HG03521 (cell line): ENCODE results near the gene DCST2.

Experiments
- ATAC-seq: cut with Tn5 transposase; IDR thresholded peaks from one replicate; pipeline ENCODE4 v1.9.1; 2021; ENCODE audit warnings: mild to moderate bottlenecking, moderate library complexity; ENCODE audit not compliant: unreplicated experiment

DCST2 gene

DNA sequence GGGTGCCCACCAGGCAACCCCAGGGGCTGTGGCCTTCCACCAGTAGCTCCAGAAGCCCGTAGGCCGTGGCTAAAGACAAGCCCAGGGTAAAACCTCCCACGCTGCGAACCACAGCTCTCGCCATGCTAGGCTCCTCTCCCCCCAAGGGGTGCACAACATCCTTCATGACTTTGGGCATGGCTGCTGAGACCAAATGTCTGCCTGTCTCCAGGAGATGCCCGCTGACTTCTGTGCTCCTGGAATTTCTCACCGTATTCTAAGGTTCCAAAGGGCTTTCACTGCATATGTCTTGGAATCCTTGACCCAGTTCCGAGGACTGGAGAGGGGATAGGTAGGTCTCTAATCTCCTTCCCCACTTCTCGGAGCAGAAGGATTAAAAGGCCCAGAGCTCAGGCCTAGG lies at the start of gene DCST2, which contains the start of gene DCST1:
TSS of gene DCST2 (minus strand) at position 258 of the 400 bp plus-strand sequence. CDS start at position 178, 80 bp downstream.
TSS of gene DCST1 (plus strand) at position 301 of the 400 bp plus-strand sequence. CDS start 213 bp downstream, outside the sequence.
- ATAC-seq: no peak

DNA sequence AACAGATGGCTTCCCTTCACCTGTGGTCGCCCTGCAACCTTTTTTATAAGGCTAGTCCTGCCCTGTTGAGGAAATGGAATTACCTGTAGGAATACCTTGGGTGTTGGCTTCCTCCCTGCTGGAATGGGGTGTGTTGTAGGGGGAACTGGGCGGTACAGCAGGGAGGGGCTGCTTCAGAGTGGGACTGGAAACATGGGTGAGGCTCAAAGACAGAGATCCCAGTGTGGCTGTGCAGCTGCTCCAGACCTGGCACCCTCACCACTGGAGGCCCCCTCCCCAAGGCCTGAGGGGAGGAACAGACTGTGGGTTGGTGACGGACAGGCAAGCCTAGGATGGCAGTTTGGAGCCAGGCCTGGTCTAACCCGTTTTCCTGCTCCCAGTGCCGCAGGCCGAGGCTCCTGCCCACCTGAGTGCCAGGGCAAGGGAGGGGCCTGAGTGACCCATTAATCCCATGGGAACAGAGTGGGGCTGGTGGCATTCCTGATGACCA lies 49.5 kb upstream of the DCST2 start:
- ATAC-seq: no peak

DNA sequence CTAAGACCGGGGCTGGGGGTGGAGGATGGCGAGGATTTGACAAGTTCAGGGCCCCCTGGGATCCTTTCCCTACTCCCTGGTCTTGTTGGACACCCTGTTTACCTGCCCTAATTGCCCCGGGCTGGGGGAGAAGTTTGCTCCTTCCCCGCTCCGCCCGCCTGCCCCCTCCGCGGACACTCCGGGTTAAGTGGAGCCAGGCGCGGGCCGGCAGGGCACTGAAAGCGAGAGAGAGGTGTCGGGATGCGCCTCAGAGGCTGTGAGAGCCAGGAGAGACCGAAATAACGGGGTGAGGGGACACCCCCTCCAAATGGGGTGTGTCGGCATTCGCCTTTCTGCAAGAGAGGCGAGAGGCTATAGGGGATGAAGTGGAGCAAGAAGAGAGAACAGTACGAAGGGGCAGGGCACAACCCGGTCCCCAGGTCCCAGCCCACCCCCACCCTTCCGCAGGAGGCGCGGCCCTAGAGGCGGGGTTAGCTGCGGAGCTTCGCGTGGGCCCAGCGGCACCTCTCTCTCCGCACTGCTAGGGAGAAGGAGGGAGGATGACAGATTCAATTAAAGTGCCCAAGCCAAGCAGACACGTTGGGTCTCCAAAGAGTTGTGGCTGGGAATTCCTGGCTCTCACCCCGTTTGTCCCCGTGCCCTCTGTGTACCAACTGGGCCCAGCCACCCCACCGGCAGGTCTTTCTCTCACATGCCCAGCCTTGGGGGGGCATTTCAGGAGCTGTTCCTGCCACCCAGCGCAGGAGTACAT lies 48.9 kb upstream of the DCST2 start:
- ATAC-seq: no peak

DNA sequence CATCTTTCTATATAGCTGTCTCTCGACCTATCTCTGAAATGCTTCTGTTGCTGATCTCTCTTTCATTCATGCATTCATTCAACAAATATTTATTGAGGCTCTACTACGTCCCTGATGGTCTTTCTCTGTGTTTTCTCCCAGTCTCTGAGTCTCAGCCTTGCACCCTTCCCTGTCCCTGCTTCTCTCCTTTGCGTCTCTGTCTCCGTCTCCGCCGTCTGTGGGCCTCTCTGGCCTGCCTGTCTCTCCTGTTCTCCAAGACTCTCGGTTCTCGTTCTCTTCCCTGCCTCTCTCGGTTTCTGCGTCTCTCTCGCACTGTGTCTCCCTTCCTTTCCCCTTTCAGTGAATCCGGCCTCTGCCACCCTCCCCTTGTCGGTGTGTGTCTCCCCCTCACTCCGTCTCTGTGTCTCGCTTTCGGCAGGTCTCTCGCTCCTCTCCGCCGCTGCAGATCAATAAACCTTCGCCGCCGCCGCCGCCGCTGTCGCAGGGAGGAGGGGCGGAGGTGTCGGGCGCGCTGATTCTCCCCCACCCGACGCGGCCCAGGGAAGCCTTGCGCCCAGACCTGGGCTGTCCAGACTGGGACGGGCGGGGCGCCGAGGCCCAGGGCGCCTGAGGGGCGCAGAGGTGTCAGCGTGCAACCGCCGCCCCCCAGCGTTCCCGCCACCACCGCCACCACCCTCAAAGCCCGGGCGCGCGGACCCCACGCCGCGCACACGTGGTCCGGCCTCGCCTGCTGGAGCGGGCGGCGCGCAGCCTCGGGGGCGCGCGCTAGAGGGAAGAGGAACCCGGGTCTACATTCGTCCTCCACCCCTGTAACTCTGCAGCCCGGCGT lies 48.1 kb upstream of the DCST2 start:
- ATAC-seq: no peak

DNA sequence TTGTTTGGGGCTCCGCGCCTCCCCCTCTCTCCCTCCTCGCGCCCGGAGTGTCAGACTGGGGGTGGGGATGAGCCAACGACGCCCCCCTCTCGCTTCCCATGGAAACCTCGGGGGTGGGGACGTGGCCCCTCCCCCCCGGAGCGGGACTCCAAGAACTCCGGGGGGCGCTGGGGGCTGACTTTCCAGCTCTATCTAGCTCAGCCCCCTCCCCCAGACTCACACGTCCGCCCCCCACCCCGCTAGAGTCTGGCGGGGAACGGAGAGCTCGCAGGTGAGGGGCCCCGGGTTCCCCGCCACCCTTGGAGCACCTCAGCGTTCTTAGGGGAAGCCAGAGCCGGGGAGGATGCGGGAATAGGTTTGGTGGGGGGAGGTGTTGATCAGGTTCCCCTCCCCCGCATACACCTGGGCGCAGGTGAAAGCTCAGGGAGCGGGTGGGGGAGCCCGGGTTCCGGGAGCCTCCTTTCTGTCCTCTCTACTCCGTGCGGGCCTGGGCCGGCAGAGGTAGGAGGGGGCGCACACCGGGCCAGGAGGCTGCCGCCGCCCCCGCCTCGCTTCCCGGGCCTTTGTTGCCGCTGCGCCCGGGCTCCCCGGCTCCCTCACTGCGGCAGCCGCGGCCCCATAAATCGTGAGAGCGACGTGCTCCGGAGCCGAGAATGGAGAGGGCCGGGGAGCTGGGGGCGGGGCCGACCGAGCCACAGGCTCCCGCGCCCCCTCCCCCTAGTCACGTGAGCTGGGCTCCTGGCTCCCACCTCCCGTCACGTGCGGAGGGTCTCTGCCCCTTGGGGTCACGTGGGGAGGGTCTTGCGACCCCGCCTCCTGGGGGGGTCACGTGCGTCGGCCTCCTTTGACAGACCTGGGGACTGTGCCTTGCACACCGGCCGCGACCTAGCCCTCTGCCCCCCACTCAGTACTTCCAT lies 47.0 kb upstream of the DCST2 start:
- ATAC-seq: no peak

DNA sequence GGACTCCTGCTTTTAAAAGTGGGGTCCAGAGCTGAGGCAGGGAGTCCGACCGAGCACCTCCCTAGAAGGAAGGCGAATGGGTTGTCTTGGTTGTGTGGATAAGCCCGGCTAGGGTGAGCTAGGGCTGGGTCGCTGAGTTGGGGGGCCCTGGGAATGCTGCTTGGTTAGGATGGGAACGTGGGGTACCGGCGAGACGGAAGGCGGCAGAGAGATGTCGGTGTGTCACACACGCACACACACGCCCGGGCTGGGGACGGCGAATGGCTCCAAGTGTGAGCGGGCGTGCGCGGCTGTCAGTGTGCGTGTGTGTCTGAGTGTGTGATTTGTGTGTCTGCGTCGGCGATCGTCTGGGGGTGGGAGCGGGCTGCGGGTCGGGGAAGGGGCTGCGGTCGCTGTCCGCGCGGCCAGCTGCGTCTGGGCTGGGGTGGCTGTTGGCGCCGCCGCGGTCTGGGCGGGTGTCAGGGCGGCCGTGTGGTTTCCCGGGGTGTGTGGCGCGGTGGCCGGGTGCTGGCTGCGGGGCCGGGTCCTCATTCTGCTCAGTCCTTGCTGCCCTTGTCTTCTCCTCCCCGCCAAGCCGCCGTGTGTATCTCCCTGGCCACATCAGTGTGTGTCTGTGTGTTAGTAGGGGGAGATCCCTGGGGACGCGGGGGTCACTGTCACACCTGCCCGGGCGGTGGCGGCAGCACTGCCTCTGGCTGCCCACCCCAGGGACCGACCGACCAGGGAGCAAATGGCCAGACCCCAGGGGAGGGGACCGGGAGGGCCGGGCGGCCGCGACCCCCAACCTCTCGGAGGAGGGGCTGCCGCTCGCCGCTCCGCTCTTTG lies 46.1 kb upstream of the DCST2 start:
- ATAC-seq: no peak

DNA sequence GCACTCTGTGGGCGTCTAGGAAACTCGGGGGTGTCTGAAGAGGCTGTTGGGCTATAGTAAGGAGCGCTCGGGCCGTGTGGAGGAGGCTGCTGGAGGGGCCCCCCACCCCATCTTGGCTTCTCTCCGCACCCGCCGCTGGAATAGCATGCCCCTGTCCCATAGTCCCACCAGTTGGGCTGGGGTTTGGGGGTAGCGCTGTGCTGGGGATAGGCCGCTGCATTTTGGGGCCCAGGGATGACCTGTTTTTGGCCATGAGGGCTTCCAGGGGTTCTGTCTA lies 45.6 kb upstream of the DCST2 start:
- no peak for ATAC-seq

DNA sequence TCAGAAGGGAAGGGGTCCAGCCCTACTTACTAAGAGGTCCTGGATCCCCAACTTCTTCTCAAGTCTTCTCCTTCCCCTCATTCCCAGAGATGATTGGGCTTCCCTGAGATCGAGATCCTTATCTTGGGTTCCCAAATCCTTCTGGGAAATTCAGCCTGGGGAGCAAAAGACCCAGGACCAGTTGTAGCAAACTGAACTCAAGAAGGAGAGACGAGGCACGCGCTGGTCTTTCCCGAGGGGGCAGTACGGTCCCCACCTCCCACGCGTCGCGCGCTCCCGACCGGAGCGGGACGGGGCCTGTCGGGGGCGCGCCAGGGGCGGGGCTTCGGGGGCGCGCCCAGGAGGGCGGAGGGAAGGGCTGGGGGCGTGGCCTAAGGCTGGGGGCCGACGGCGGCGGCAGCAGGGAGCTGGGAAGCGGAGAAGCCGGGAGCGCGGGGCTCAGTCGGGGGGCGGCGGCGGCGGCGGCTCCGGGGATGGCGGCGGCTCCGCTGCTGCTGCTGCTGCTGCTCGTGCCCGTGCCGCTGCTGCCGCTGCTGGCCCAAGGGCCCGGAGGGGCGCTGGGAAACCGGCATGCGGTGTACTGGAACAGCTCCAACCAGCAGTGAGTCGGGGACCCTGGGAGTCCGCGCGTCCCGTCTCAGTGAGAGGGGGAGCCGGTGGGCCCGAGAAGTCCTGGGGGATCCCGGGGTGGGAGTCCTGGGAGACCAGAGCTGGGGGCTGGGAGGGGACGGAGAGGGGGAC lies 45.1 kb upstream of the DCST2 start, which contains the start of gene EFNA3:
TSS of gene EFNA3 (plus strand) at position 369 of the 741 bp plus-strand sequence. CDS start at position 474, 105 bp downstream.
- no peak for ATAC-seq

DNA sequence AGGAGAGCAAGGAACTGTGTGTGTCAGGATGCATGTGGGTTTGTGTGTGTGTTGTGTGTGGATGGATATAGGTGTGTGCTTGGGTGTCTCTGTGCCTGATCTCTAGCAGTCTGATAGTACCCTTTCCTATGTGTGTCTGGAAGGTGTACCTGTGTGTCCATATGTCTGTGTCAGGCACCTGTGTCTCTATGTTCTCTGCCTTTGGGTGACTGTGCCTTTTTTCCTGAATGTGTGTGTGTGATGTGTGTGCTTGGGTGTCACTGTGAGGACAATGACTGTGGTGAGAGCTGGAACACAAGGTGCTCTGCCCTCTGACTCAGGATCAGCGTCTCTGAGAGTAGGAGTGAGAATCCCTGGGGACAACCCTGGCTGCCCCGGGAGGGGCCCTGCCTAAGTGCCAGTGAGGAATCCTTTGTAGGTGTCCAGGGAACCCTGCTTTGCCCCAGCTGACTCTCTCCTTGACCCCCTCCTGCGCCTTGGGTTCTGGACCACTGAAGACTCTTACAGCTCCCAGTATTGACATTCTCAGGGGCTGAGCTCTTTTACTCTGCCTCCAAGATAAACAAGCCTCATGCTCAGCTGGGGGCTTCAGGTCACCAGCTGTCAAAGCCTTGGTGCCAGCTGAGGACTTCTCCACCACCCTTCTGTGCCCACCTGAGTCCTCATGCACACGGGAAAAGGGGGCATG lies 44.3 kb upstream of the DCST2 start:
- ATAC-seq: no peak

DNA sequence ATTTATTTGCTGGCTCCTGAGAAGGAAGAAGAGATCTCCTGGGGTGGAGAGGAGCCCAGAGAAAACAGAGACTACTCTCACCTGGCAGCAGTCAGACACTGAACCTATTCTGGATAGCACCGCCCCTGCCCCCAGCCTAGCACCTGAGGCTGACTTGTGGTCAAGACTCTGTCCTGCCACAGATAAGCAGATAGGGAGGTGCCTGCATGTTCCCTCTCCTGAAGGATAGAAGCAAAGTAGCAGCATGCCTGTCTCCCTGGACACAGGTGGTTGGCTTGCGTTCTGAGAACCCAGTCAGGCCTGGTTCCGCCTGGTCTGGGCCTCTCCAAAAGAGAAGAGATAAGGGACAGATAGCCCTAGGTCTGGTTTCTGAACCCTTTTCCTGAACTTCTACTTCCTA lies 43.8 kb upstream of the DCST2 start:
- ATAC-seq: no peak

DNA sequence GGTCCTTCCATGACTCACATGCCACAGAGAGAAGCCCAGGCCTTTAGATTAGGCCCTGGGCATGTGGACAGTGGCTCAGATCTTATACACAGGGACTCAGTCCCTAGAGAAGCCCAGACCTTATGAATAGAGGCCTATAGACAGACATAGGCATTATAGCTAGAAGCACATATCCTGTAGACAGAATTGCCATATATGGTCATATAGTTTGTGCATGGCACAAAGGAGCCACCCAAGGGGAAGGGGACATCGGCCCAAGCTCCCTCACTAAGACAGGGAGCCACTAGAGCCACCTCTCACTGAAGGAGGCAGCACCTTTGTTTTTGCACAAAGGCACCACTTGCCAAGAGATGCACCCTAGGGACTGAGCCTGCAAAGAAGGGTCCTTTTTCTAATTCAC lies 42.8 kb upstream of the DCST2 start:
- ATAC-seq: no peak

DNA sequence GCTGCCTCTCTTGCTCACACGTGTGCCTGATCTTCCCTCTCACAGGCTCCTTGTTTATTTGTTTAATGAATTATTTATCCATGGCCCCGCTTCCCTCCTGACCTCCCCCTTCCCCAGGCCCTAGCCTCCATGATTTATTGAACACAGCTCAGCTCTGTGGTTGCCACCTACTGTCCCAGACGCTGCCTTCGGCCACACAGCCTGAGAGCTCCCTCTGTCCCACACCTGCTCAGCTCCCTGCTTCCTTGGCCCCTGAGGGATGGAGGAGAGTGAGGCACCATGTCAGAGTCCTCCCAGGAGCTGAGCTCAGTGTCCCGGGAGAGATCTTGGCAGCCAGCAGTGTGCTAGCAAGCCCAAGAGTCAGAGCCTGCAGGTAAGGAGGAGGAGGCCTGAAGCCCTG lies 42.0 kb upstream of the DCST2 start:
- no peak for ATAC-seq

DNA sequence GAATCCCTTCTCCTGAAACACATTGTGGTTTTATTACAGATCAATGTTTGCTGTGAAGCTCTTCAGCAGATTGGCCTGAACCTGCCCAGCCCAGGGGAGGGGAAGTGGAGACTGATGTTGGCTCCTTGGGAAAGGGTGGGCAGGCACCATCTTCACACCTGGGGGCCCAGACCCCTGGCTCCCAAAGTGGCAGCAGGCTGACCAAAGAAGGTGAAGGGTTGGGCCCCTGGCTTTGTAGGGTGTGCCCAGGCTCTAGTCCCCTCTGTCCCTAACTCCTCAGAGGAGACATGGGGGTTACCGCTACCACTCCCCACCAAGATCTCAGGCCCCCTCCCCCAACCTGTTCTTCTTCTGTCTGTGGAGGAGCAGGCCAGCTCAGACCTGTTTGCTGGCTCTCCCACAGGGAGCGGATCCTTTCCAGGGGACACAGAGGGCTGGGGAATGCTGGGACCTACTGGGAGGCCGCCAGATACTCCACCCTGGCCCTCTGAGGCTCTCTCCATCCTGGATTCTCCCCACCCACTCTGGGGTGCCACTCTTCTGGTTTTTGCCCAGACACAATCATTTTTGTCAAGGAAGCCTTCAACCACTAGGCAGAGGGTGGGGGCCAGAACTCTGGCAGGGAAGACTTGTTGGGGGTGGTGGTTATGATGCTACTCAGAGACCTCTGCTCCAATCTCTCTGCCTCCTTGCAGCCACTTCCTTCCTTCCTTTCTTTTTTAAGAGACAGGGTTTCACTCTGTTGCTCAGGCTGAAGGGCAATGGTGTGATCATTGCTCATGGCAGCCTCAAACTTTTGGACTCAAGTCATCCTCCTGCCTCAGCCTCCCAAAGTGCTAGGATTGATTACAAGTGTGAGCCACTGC lies 40.0 kb upstream of the DCST2 start:
- ATAC-seq: no peak

DNA sequence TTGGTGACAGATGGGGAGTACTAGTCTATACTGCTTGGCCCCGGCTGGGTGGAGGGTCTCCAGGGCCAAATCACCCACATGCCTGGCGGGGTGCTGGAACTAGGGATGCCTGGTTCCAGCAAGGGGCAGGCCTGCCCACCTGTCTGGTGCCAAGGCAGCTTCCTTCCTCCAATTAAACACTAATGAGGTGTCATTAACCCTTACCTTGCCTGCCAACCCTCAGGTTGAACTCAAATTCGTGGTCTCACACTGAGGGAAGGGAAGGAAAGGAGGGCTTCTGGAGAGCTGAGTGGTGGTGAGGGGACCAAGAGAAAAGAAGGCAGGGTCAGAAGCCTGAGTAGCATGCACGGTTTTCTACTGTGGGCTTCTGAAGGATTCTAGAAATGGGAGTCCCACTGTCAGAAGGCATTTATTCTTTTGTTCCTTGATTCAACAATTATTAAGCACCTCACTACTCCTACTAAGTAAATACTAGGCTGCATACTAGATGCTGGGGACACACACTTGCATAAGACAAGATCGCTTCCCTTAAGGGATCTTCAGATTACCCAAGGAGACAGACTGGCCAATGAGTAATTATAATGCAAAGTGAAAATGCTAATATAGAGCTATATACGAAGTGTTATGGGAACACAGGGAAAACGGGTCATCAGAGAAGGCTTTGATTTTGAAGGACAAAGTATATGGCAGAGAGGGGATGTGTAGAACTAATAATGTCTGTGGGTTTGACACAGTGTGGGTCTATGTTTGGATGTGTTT lies 39.1 kb upstream of the DCST2 start:
- ATAC-seq: no peak

DNA sequence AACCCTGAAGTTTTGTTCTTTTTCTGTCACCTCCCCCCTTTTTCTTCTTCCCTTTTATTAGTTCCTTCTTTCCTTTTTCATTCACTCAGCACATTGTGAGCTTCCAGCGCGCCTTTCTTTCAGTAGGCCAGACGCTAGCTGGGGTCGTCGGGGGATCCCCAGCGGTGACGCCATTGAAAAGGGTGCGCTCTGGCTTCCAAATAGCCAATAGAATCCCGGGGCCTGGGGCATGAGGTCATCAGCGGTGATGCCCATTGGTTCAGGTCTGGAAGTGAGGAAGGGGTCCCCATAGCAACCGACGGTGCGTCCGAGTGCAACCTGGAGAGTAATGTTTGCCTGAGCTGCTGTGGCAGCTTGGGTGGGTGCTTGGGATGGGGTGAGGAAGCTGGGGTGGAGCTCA lies 38.1 kb upstream of the DCST2 start:
- no peak for ATAC-seq

DNA sequence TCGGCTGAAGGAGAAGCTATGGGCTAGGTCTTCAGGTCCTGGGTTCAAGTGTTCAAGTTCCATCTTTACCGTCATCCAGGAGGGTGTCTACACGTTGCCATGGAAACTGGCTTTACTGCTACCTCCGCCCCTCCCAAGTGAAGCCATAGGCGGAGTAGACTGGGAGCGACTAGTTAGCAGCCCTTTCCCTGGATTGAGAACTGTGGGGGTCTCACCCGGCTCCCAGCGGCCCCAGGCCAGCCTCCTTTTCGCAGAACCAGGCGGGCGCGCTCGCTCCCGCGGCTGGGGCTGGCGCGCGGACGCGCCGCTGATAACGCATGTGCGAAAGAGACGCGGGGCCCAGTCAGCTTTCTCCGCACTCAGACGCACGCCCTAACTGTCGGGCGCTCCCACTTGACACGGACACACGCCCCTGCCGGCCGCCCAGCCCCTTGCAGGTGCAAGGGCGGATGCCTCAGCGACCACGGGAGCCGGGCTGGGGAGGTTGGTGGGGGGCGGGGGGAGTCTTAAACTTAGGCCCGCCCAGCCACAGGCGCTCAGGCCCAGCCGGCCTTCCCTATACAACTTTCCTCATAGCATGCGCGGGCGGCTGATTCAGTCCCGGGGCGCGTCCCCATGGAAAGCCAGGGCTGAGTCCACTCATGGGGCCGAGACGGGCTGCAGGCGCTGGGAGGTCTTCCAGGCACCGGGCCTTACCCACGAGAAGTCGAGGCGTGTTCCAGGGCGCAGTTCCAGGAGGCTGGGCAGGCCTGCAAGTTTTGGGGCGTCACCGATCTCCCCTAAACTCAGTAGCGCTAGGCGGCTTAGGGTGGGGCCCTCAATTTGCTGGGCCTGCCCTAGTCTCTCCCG lies 37.4 kb upstream of the DCST2 start:
- no peak for ATAC-seq
